LNCaP clone FGC (cell line): ENCODE measurements around the gene CA11.

ENCODE experiments used
- DNase-seq: peaks from one replicate; pipeline ENCODE4 v3.0.0-alpha.2; 2011; ENCODE audit warnings: low read depth
- H3K4me3 ChIP-seq: 2 replicates; pipeline ENCODE4 v1.5.1; 2011; ENCODE audit warnings: mild to moderate bottlenecking, low read depth, low read length, control low read depth
- CTCF ChIP-seq: IDR thresholded peaks from 2 replicates; pipeline ENCODE4 v1.5.1; 2012; ENCODE audit warnings: mild to moderate bottlenecking; ENCODE audit not compliant: control insufficient read depth, insufficient read depth; ENCODE audit errors: extremely low read depth

Gene CA11

GRCh38 chr19:48588670-48589401 lies 57.2 kb downstream of the CA11 start:
- TF ChIP-seq CTCF = peak; percentile 44
- no peak for DNase-seq
- H3K4me3 ChIP-seq = no peak overlapping the region
